ENCODE measurements around the gene NKX2-3. TPM values are rescaled to one million over a fixed set of nuclear protein-coding genes. Genes with fewer than 3 reads are reported as not detected.

Gene NKX2-3
- total RNA-seq, 4 donors from 2014 or later: not detected

- DNase-seq: no peak
- Histone ChIP-seq H3K9me3 (no peaks in the 10 kb centered on the region), H3K36me3 (no peaks in the 10 kb centered on the region), H3K27me3 (peaks cover 3 to 56% of the 10 kb centered on the region in 2 donors), H3K27ac (no peak overlapping the region), H3K4me1 (peaks cover 0 to 16% of the 10 kb centered on the region in 2 donors), H3K4me3 (no peak overlapping the region)
- intact Hi-C loops (cut with DNase I; ENCODE audit: low total_unique reads): no loop called here
- TF ChIP-seq POLR2A (IDR thresholded peaks at IDR 0.05) (no peak), CTCF (IDR thresholded peaks at IDR 0.05) (no peak)
These were observed 8.2 kb downstream of the NKX2-3 start for GRCh38 chr10:99540657-99541531.

- peaks cover 3 to 25% of the 10 kb centered on the region in 2 donors for H3K27me3 ChIP-seq
- DNase-seq: no peak
- intact Hi-C loops (cut with DNase I; ENCODE audit: low total_unique reads): no loop called here
- H3K4me1 ChIP-seq: peaks cover 0 to 7% of the 10 kb centered on the region in 2 donors
- no peak overlapping the region for H3K4me3 ChIP-seq
- no peaks in the 10 kb centered on the region for H3K36me3 ChIP-seq
- no peaks in the 10 kb centered on the region for H3K9me3 ChIP-seq
- TF ChIP-seq CTCF (IDR thresholded peaks at IDR 0.05) (no peak), POLR2A (IDR thresholded peaks at IDR 0.05) (no peak)
- no peak overlapping the region for H3K27ac ChIP-seq
These were observed 11.6 kb downstream of the NKX2-3 start for GRCh38 chr10:99544322-99544721.

- H3K9me3 ChIP-seq: no peaks in the 10 kb centered on the region
- H3K27me3 ChIP-seq: no peaks in the 10 kb centered on the region
- intact Hi-C loops (cut with DNase I; ENCODE audit: low total_unique reads): no loop called here
These were observed 15.3 kb downstream of the NKX2-3 start for GRCh38 chr10:99548041-99548530.

GRCh38 chr10:99551158-99551557 is 18.4 kb downstream of the NKX2-3 start:
- no peak for DNase-seq
- intact Hi-C loops (cut with DNase I; ENCODE audit: low total_unique reads): no loop called here
- TF ChIP-seq CTCF (IDR thresholded peaks at IDR 0.05) (no peak), POLR2A (IDR thresholded peaks at IDR 0.05) (no peak)
- no peak overlapping the region for H3K4me3 ChIP-seq
- no peaks in the 10 kb centered on the region for H3K27me3 ChIP-seq
- H3K27ac ChIP-seq: no peak overlapping the region
- no peaks in the 10 kb centered on the region for H3K9me3 ChIP-seq
- no peaks in the 10 kb centered on the region for H3K4me1 ChIP-seq
- no peaks in the 10 kb centered on the region for H3K36me3 ChIP-seq

More at GRCh38 chr10:99548041-99548530, 15.3 kb downstream of the NKX2-3 start:
- H3K27ac ChIP-seq: no peak overlapping the region
- no peak for TF ChIP-seq POLR2A (IDR thresholded peaks at IDR 0.05)
- no peak for TF ChIP-seq CTCF (IDR thresholded peaks at IDR 0.05)
- no peak overlapping the region for H3K4me3 ChIP-seq
- no peak for DNase-seq
- no peaks in the 10 kb centered on the region for H3K36me3 ChIP-seq
- no peaks in the 10 kb centered on the region for H3K4me1 ChIP-seq

GRCh38 chr10:99551616-99552015 is 18.9 kb downstream of the NKX2-3 start:
- no peaks in the 10 kb centered on the region for H3K27me3 ChIP-seq

More at GRCh38 chr10:99551616-99552015, 18.9 kb downstream of the NKX2-3 start:
- TF ChIP-seq POLR2A (IDR thresholded peaks at IDR 0.05) (no peak), CTCF (IDR thresholded peaks at IDR 0.05) (no peak)
- Histone ChIP-seq H3K9me3 (no peaks in the 10 kb centered on the region), H3K27ac (no peak overlapping the region), H3K36me3 (no peaks in the 10 kb centered on the region), H3K4me1 (no peaks in the 10 kb centered on the region), H3K4me3 (no peak overlapping the region)
- no peak for DNase-seq
- intact Hi-C loops (cut with DNase I; ENCODE audit: low total_unique reads): no loop called here

Measured in uterus (tissue), 4 donors.